Fibroblast of lung (primary cell): ENCODE results near the gene MBTD1.

Experiments used
- EZH2 ChIP-seq: IDR thresholded peaks from 2 replicates; pipeline ENCODE4 v1.5.1; 2012; ENCODE audit warnings: low read length, control low read depth, mild to moderate bottlenecking; ENCODE audit errors: missing control alignments
- TF ChIP-seq, protein P1 (sequence below), 2 donors: IDR thresholded peaks in 1 of 2; conservative IDR thresholded peaks in 1 of 2; 1 replicate in 1 of 2; 2 replicates in 1 of 2; pipeline ENCODE4 v1.5.1; 2011 to 2012; ENCODE audit warnings: low read length in 2 of 2, control low read depth in 1 of 2, inconsistent platforms in 1 of 2, low read depth in 1 of 2, mild to moderate bottlenecking in 1 of 2

DNA sequence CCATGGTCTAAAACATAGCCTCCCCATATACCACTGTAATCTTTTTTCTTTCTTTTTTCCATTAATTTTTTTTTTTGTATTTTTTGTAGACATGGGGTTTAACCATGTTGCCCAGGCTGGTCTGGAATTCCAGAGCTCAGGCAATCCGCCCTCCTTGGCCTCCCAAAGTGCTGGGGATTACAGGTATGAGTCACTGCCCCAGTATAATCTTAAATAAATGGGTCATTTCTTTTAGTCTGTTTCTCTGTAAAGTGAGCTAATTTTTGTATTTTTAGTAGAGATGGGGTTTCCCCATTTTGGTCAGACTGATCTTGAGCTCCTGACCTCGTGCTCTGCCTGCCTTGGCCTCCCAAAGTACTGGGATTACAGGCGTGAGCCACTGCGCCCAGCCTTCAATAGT is 112.2 kb downstream of the MBTD1 start:
- TF ChIP-seq, protein P1, sequence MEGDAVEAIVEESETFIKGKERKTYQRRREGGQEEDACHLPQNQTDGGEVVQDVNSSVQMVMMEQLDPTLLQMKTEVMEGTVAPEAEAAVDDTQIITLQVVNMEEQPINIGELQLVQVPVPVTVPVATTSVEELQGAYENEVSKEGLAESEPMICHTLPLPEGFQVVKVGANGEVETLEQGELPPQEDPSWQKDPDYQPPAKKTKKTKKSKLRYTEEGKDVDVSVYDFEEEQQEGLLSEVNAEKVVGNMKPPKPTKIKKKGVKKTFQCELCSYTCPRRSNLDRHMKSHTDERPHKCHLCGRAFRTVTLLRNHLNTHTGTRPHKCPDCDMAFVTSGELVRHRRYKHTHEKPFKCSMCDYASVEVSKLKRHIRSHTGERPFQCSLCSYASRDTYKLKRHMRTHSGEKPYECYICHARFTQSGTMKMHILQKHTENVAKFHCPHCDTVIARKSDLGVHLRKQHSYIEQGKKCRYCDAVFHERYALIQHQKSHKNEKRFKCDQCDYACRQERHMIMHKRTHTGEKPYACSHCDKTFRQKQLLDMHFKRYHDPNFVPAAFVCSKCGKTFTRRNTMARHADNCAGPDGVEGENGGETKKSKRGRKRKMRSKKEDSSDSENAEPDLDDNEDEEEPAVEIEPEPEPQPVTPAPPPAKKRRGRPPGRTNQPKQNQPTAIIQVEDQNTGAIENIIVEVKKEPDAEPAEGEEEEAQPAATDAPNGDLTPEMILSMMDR (conservative IDR thresholded peaks at IDR 0.05 in 1 of 2, IDR thresholded peaks at IDR 0.05 in 1 of 2; ENCODE audit: low read depth in 1 of 2, low read length in 2 of 2), result no peak
- TF ChIP-seq EZH2, result no peak
